OCI-LY7 (cell line): ENCODE results near the gene FBN3.
"Not testable (repeated sequence)": the region's sequence is repeated elsewhere in the genome, so short reads cannot be mapped to it uniquely, and the experiment has no call there.

Source experiments
- EZH2phosphoT487 ChIP-seq: fragments of 200-600 bp; sonication (generic); IDR thresholded peaks from 2 replicates; pipeline ENCODE4 v1.6.1; 2018; ENCODE audit warnings: low read depth, borderline replicate concordance, mild to moderate bottlenecking, mixed run types, antibody characterized with exemption, low read length, moderate library complexity, mixed read lengths
- TF ChIP-seq, protein P1 (sequence below): fragments of 200-600 bp; sonication (generic); conservative IDR thresholded peaks from 2 replicates; pipeline ENCODE4 v1.5.1; 2014; ENCODE audit warnings: mild to moderate bottlenecking, antibody characterized with exemption, low read length, moderate library complexity, mixed read lengths

DNA sequence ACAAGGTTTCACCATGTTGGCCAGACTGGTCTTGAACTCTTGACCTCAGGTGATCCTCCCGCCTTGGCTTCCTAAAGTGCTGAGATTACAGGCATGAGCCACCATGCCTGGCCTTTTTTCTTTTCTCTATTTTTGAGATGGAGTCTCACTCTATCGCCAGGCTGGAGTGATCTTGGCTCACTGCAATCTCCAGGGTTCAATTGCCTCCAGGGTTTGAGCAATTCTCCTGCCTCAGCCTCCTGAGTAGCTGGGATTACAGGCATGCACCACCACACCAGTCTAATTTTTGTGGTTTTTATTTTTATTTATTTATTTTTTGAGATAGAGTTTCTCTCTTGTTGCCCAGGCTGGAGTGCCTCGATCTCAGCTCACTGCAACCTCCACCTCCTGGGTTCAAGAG is 125.1 kb downstream of the FBN3 start:
- TF ChIP-seq, protein P1, sequence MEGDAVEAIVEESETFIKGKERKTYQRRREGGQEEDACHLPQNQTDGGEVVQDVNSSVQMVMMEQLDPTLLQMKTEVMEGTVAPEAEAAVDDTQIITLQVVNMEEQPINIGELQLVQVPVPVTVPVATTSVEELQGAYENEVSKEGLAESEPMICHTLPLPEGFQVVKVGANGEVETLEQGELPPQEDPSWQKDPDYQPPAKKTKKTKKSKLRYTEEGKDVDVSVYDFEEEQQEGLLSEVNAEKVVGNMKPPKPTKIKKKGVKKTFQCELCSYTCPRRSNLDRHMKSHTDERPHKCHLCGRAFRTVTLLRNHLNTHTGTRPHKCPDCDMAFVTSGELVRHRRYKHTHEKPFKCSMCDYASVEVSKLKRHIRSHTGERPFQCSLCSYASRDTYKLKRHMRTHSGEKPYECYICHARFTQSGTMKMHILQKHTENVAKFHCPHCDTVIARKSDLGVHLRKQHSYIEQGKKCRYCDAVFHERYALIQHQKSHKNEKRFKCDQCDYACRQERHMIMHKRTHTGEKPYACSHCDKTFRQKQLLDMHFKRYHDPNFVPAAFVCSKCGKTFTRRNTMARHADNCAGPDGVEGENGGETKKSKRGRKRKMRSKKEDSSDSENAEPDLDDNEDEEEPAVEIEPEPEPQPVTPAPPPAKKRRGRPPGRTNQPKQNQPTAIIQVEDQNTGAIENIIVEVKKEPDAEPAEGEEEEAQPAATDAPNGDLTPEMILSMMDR = not testable (repeated sequence)
- TF ChIP-seq EZH2phosphoT487 = not testable (repeated sequence)
